HL-60 (cell line): ENCODE results near the gene CLDN18.

Source experiments
- GABPA ChIP-seq: IDR thresholded peaks from 2 replicates; pipeline ENCODE4 v1.6.1; 2012; ENCODE audit warnings: low read depth
- POLR2AphosphoS5 ChIP-seq: IDR thresholded peaks from 2 replicates; pipeline ENCODE4 v1.6.1; 2012; ENCODE audit warnings: low read depth
- REST ChIP-seq: IDR thresholded peaks from 2 replicates; pipeline ENCODE4 v1.6.1; 2012; ENCODE audit warnings: low read depth; ENCODE audit not compliant: insufficient replicate concordance
- SPI1 ChIP-seq: IDR thresholded peaks from 2 replicates; pipeline ENCODE4 v1.6.1; 2012; ENCODE audit warnings: low read depth, mild to moderate bottlenecking, borderline replicate concordance
- TF ChIP-seq, protein P1 (sequence below): IDR thresholded peaks from one replicate; pipeline ENCODE4 v1.5.1; 2011; ENCODE audit warnings: low read length, control low read depth, inconsistent platforms; ENCODE audit not compliant: insufficient read depth

DNA sequence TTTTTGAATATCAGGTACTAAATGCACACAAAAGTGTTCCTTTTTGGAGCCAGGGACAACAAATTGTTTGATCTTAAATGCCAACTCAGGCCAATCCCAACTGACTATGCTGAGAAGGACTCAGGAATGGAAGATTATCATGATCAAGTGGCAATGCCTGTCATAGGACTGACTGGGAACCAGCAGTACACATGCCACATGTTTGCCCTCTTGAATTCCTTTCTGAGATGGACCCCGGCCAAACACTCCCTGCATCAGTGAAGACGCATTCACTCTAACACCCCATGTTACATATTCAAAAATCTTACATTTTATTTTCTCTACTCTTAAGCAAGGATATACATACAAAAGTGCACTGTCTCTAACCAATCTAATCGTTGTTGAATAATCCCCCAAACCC lies 36.1 kb downstream of the CLDN18 start:
- no peak for TF ChIP-seq POLR2AphosphoS5
- TF ChIP-seq, protein P1, sequence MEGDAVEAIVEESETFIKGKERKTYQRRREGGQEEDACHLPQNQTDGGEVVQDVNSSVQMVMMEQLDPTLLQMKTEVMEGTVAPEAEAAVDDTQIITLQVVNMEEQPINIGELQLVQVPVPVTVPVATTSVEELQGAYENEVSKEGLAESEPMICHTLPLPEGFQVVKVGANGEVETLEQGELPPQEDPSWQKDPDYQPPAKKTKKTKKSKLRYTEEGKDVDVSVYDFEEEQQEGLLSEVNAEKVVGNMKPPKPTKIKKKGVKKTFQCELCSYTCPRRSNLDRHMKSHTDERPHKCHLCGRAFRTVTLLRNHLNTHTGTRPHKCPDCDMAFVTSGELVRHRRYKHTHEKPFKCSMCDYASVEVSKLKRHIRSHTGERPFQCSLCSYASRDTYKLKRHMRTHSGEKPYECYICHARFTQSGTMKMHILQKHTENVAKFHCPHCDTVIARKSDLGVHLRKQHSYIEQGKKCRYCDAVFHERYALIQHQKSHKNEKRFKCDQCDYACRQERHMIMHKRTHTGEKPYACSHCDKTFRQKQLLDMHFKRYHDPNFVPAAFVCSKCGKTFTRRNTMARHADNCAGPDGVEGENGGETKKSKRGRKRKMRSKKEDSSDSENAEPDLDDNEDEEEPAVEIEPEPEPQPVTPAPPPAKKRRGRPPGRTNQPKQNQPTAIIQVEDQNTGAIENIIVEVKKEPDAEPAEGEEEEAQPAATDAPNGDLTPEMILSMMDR, result no peak
- no peak for TF ChIP-seq REST
- no peak for TF ChIP-seq GABPA
- TF ChIP-seq SPI1, result no peak
